K562 (cell line): ENCODE measurements around the gene KCNE1. TPM values are rescaled to one million over a fixed set of nuclear protein-coding genes. Genes with fewer than 3 reads are reported as not detected.

Experiments used
- ATF1 ChIP-seq, 2 experiments: fragments of 450-650 bp in 1 of 2; IDR thresholded peaks; 2 replicates each; pipeline ENCODE4 v1.6.1; 2016; ENCODE audit warnings: missing compliant biosample characterization in 1 of 2, missing genetic modification characterization in 1 of 2
- KDM5B ChIP-seq: fragments of 200-600 bp; sonication (generic); IDR thresholded peaks from 2 replicates; pipeline ENCODE4 v1.6.1; 2012; ENCODE audit warnings: low read depth, mild to moderate bottlenecking, moderate library complexity, low read length, control low read depth, inconsistent platforms; ENCODE audit not compliant: insufficient replicate concordance
- MCM2 ChIP-seq: fragments of 450-650 bp; IDR thresholded peaks from 2 replicates; pipeline ENCODE4 v1.6.1; 2017; ENCODE audit warnings: low read depth, mild to moderate bottlenecking
- TRIM28 ChIP-seq: fragments of 450-650 bp; IDR thresholded peaks from 2 replicates; pipeline ENCODE4 v1.6.1; 2017
- ZNF316 ChIP-seq: fragments of 450-650 bp; IDR thresholded peaks from 2 replicates; pipeline ENCODE4 v1.6.1; 2016
- ZSCAN32 ChIP-seq: fragments of 450-650 bp; formaldehyde crosslinking; IDR thresholded peaks from 2 replicates; pipeline ENCODE4 v1.4.0; 2020; ENCODE audit warnings: mild to moderate bottlenecking, moderate library complexity
- polyA plus RNA-seq, 8 experiments: library from polyadenylated mRNA; depleted of rRNA in 4 of 8; stranded (reverse) in 5 of 8; unstranded in 3 of 8; fragments of >200 nt; fragmentation: Nextera tagmentation in 2 of 8; fragmentation: Illumina TruSeq in 1 of 8; extraction: Ambion mirVana in 2 of 8; extraction: Trizol in 1 of 8; gene quantifications; 2 replicates each; pipeline versions ENCODE4 v1.2.1 to v1.2.3, GENCODE V29; 2011 to 2014; ENCODE audit warnings: inconsistent platforms in 1 of 8, missing spikeins in 1 of 8
- total RNA-seq, 7 experiments: library from RNA; depleted of rRNA in 6 of 7; stranded (reverse); fragments of >200 nt in 6 of 7; fragmentation: Illumina TruSeq in 2 of 7; extraction: Trizol in 2 of 7; gene quantifications; 2 replicates each; pipeline versions ENCODE4 v1.2.1 to v1.2.3, GENCODE V29; 2011 to 2021; ENCODE audit warnings: low replicate concordance in 1 of 7
- TF ChIP-seq, protein P1 (sequence below): sonication (generic); formaldehyde crosslinking; IDR thresholded peaks from 2 replicates; pipeline ENCODE4 v1.8.0; 2023; ENCODE audit warnings: missing genetic modification reagents, mild to moderate bottlenecking, borderline replicate concordance
- TF ChIP-seq, protein P2 (sequence below): sonication (generic); formaldehyde crosslinking; IDR thresholded peaks from 2 replicates; pipeline ENCODE4 v1.8.0; 2022; ENCODE audit warnings: missing genetic modification reagents, mild to moderate bottlenecking, moderate library complexity, borderline replicate concordance
- TF ChIP-seq, protein P3 (sequence below), 2 experiments: fragments of 450-650 bp; formaldehyde crosslinking in 1 of 2; IDR thresholded peaks; 2 replicates each; pipeline versions ENCODE4 v1.4.0 to v1.6.1; 2014 to 2020; ENCODE audit warnings: mild to moderate bottlenecking in 2 of 2, borderline replicate concordance in 1 of 2, low read depth in 1 of 2

The KCNE1 gene
- total and polyA plus RNA-seq, 9 of the 15 experiments (the other 6 are each of a cell fraction or from before 2014, with no cell fraction given): 0.05 to 0.22 (median 0.11) TPM; not detected in 3

DNA sequence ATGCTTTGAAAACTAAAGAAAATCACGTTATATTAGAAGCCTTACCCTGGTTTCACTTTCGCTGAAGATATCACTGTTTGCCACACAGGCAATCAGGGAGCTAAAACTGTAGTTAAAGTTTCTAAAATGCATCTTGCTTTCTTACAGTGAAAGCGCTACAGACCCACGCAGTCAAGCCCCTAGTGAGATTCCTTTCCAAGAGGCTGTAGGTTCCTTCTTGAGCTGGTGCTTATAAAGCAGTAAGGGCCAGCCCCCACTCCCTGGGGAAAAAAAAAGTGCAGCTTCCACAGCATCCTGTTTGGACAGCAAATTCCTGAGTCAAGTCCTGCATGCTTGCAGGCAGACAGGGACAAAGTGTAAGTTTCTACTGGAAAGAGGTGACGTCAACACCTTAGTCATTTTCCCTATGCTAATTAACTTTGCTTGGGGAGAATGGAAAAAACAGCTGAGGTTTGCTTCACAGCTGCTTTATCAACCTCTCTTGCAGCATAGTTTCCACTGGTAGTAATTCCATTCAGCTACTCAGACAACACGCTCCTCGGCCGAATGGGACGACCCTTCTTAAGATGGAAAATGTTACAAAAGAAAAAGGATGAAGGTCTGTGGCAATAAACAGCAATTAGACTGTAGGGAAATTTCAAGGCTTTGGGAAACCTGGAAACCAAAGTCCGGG lies 14.7 kb upstream of the KCNE1 start (continued):
- TF ChIP-seq, protein P1, sequence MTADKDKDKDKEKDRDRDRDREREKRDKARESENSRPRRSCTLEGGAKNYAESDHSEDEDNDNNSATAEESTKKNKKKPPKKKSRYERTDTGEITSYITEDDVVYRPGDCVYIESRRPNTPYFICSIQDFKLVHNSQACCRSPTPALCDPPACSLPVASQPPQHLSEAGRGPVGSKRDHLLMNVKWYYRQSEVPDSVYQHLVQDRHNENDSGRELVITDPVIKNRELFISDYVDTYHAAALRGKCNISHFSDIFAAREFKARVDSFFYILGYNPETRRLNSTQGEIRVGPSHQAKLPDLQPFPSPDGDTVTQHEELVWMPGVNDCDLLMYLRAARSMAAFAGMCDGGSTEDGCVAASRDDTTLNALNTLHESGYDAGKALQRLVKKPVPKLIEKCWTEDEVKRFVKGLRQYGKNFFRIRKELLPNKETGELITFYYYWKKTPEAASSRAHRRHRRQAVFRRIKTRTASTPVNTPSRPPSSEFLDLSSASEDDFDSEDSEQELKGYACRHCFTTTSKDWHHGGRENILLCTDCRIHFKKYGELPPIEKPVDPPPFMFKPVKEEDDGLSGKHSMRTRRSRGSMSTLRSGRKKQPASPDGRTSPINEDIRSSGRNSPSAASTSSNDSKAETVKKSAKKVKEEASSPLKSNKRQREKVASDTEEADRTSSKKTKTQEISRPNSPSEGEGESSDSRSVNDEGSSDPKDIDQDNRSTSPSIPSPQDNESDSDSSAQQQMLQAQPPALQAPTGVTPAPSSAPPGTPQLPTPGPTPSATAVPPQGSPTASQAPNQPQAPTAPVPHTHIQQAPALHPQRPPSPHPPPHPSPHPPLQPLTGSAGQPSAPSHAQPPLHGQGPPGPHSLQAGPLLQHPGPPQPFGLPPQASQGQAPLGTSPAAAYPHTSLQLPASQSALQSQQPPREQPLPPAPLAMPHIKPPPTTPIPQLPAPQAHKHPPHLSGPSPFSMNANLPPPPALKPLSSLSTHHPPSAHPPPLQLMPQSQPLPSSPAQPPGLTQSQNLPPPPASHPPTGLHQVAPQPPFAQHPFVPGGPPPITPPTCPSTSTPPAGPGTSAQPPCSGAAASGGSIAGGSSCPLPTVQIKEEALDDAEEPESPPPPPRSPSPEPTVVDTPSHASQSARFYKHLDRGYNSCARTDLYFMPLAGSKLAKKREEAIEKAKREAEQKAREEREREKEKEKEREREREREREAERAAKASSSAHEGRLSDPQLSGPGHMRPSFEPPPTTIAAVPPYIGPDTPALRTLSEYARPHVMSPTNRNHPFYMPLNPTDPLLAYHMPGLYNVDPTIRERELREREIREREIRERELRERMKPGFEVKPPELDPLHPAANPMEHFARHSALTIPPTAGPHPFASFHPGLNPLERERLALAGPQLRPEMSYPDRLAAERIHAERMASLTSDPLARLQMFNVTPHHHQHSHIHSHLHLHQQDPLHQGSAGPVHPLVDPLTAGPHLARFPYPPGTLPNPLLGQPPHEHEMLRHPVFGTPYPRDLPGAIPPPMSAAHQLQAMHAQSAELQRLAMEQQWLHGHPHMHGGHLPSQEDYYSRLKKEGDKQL (CRISPR knock-in tag): no peak
- TF ChIP-seq, protein P2, sequence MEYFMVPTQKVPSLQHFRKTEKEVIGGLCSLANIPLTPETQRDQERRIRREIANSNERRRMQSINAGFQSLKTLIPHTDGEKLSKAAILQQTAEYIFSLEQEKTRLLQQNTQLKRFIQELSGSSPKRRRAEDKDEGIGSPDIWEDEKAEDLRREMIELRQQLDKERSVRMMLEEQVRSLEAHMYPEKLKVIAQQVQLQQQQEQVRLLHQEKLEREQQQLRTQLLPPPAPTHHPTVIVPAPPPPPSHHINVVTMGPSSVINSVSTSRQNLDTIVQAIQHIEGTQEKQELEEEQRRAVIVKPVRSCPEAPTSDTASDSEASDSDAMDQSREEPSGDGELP (CRISPR knock-in tag): peak; percentile 79
- no peak for TF ChIP-seq KDM5B
- TF ChIP-seq, protein P3, sequence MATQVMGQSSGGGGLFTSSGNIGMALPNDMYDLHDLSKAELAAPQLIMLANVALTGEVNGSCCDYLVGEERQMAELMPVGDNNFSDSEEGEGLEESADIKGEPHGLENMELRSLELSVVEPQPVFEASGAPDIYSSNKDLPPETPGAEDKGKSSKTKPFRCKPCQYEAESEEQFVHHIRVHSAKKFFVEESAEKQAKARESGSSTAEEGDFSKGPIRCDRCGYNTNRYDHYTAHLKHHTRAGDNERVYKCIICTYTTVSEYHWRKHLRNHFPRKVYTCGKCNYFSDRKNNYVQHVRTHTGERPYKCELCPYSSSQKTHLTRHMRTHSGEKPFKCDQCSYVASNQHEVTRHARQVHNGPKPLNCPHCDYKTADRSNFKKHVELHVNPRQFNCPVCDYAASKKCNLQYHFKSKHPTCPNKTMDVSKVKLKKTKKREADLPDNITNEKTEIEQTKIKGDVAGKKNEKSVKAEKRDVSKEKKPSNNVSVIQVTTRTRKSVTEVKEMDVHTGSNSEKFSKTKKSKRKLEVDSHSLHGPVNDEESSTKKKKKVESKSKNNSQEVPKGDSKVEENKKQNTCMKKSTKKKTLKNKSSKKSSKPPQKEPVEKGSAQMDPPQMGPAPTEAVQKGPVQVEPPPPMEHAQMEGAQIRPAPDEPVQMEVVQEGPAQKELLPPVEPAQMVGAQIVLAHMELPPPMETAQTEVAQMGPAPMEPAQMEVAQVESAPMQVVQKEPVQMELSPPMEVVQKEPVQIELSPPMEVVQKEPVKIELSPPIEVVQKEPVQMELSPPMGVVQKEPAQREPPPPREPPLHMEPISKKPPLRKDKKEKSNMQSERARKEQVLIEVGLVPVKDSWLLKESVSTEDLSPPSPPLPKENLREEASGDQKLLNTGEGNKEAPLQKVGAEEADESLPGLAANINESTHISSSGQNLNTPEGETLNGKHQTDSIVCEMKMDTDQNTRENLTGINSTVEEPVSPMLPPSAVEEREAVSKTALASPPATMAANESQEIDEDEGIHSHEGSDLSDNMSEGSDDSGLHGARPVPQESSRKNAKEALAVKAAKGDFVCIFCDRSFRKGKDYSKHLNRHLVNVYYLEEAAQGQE (IDR thresholded peaks at IDR 0.05; ENCODE audit: borderline replicate concordance): no peak
- TF ChIP-seq, protein P3 (CRISPR knock-in tag; IDR thresholded peaks at IDR 0.05; ENCODE audit: low read depth): no peak
- no peak for TF ChIP-seq ZSCAN32 (CRISPR knock-in tag)
- TF ChIP-seq MCM2: no peak
- TF ChIP-seq TRIM28: no peak
- no peak for TF ChIP-seq ATF1 (CRISPR knock-in tag; IDR thresholded peaks at IDR 0.05)
- TF ChIP-seq ATF1 (tag; IDR thresholded peaks at IDR 0.05): peak; percentile 70
- no peak for TF ChIP-seq ZNF316
